Measurements from ENCODE around the gene MTUS2. TPM values are rescaled to one million over a fixed set of nuclear protein-coding genes. Genes with fewer than 3 reads are reported as not detected.

MTUS2 gene
- polyA plus RNA-seq, 1 donor from 2014 or later = 4.4 TPM

DNA sequence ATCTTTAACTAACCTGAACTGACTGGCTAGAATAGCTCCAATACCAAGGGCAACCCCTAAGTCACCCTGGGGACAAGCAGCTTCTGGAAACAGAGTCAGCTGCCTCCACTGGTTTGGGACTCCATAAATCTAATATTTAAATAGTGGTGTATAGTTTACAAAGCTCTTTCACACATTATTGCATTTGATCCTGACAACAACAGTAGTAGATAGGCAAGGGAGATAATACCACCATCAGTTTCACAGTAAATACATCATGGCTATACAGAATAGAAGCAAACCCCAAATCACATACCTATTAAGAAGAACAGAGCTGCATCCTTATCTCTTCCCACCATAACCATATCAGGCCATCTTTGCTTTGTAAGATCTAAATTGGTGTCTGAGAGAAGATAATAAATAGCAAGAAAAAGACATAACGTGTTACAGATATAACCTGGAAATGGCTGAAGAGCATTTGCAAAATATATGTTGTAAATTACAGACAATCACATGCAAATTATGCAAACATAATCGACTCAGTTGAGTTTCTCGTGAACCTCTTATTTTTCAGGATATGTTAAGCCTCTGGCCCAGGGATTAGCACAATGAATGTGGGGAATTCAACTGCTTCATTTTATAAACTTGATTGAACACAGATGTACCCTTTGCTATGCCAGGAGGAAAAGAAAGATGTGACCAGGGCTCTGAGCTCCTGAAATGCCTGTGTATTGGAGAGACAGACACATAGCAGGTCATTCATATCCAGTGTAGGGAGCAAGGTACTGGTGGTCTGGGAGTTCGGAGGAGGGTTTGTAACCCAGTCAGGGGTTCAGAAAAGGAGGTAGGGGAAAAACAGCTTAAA, 632.9 kb downstream of the MTUS2 start:
- TF ChIP-seq REST (IDR thresholded peaks at IDR 0.05; ENCODE audit: borderline replicate concordance) (no peak), EP300 (conservative IDR thresholded peaks at IDR 0.05; ENCODE audit: poor library complexity, severe bottlenecking) (no peak), POLR2AphosphoS5 (IDR thresholded peaks at IDR 0.05) (no peak), RAD21 (conservative IDR thresholded peaks at IDR 0.05) (no peak), TAF1 (IDR thresholded peaks at IDR 0.05; ENCODE audit: low read depth) (no peak), MXI1 (conservative IDR thresholded peaks at IDR 0.05; ENCODE audit: poor library complexity, severe bottlenecking) (no peak), SMC3 (conservative IDR thresholded peaks at IDR 0.05; ENCODE audit: poor library complexity) (no peak), EZH2 (IDR thresholded peaks at IDR 0.05; ENCODE audit: borderline replicate concordance, insufficient read depth, low read length, poor library complexity, severe bottlenecking) (no peak)
- TF ChIP-seq, protein P1, sequence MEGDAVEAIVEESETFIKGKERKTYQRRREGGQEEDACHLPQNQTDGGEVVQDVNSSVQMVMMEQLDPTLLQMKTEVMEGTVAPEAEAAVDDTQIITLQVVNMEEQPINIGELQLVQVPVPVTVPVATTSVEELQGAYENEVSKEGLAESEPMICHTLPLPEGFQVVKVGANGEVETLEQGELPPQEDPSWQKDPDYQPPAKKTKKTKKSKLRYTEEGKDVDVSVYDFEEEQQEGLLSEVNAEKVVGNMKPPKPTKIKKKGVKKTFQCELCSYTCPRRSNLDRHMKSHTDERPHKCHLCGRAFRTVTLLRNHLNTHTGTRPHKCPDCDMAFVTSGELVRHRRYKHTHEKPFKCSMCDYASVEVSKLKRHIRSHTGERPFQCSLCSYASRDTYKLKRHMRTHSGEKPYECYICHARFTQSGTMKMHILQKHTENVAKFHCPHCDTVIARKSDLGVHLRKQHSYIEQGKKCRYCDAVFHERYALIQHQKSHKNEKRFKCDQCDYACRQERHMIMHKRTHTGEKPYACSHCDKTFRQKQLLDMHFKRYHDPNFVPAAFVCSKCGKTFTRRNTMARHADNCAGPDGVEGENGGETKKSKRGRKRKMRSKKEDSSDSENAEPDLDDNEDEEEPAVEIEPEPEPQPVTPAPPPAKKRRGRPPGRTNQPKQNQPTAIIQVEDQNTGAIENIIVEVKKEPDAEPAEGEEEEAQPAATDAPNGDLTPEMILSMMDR (IDR thresholded peaks at IDR 0.05; ENCODE audit: poor library complexity, severe bottlenecking) = no peak
- no peaks in the 10 kb centered on the region for H3K9me3 ChIP-seq (ENCODE audit: low read length)
- no peak overlapping the region for H3K4me3 ChIP-seq (ENCODE audit: low read length)
- H3K36me3 ChIP-seq (ENCODE audit: insufficient read depth, low read length) = no peaks in the 10 kb centered on the region
- H3K27ac ChIP-seq (ENCODE audit: low read length) = no peak overlapping the region
- H3F3A ChIP-seq (ENCODE audit: insufficient read depth, low read length, poor library complexity, severe bottlenecking) = no peaks in the 10 kb centered on the region
- no peak overlapping the region for H3K4me2 ChIP-seq (ENCODE audit: low read length)
- no peaks in the 10 kb centered on the region for H4K20me1 ChIP-seq (ENCODE audit: insufficient read depth)
- no peak overlapping the region for H3K9ac ChIP-seq (ENCODE audit: low read length)
- H2AFZ ChIP-seq (ENCODE audit: low read depth, low read length) = no peak overlapping the region
- no peaks in the 10 kb centered on the region for H3K27me3 ChIP-seq (ENCODE audit: insufficient read depth, low read depth, low read length)
- no peaks in the 10 kb centered on the region for H3K9me2 ChIP-seq (ENCODE audit: insufficient read depth, low read length)
- no peaks in the 10 kb centered on the region for H3K79me2 ChIP-seq (replicated peaks; ENCODE audit: insufficient read depth, low read length)

DNA sequence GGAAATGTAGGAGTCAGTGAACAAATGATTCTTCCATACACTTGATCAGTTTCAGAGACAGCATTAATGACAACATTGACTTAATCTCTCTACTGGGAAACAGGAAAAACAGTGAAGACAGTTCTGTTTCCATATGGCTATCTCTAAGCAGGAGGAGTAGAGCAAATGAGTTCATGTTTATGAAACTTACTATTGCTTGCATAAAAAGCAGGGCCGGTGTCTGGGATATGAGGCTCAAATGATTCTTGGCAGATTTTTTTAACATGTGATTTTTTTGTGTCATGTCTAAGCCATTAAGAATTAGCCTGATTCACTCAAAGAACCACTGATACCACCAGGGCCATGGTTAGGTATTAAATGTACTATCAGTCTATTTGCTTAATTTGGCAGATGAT, 633.5 kb downstream of the MTUS2 start:
- no peak overlapping the region for H3K27ac ChIP-seq (ENCODE audit: low read length)
- no peaks in the 10 kb centered on the region for H3K9me2 ChIP-seq (ENCODE audit: insufficient read depth, low read length)
- no peak overlapping the region for H2AFZ ChIP-seq (ENCODE audit: low read depth, low read length)
- H3K27me3 ChIP-seq (ENCODE audit: insufficient read depth, low read depth, low read length) = no peaks in the 10 kb centered on the region
- no peaks in the 10 kb centered on the region for H3K79me2 ChIP-seq (replicated peaks; ENCODE audit: insufficient read depth, low read length)
- no peak overlapping the region for H3K9ac ChIP-seq (ENCODE audit: low read length)
- H3F3A ChIP-seq (ENCODE audit: insufficient read depth, low read length, poor library complexity, severe bottlenecking) = no peaks in the 10 kb centered on the region
- TF ChIP-seq RAD21 (conservative IDR thresholded peaks at IDR 0.05) (no peak), TAF1 (IDR thresholded peaks at IDR 0.05; ENCODE audit: low read depth) (no peak), POLR2AphosphoS5 (IDR thresholded peaks at IDR 0.05) (no peak), MXI1 (conservative IDR thresholded peaks at IDR 0.05; ENCODE audit: poor library complexity, severe bottlenecking) (no peak), EZH2 (IDR thresholded peaks at IDR 0.05; ENCODE audit: borderline replicate concordance, insufficient read depth, low read length, poor library complexity, severe bottlenecking) (no peak), EP300 (conservative IDR thresholded peaks at IDR 0.05; ENCODE audit: poor library complexity, severe bottlenecking) (no peak), SMC3 (conservative IDR thresholded peaks at IDR 0.05; ENCODE audit: poor library complexity) (no peak), REST (IDR thresholded peaks at IDR 0.05; ENCODE audit: borderline replicate concordance) (no peak)
- TF ChIP-seq, protein P1 (IDR thresholded peaks at IDR 0.05; ENCODE audit: poor library complexity, severe bottlenecking) = no peak
- H3K4me3 ChIP-seq (ENCODE audit: low read length) = no peak overlapping the region
- H4K20me1 ChIP-seq (ENCODE audit: insufficient read depth) = no peaks in the 10 kb centered on the region
- no peaks in the 10 kb centered on the region for H3K36me3 ChIP-seq (ENCODE audit: insufficient read depth, low read length)
- no peaks in the 10 kb centered on the region for H3K9me3 ChIP-seq (ENCODE audit: low read length)
- H3K4me2 ChIP-seq (ENCODE audit: low read length) = no peak overlapping the region

Measured in neural cell (in vitro differentiated cells).